Stimulated activated memory B cell treated with anti-CD40 and anti-IgM and Interleukin-4, amounts not matched to agents 10 μg/mL and 1 μg/mL and 100 μg/mL, for 72 hours (primary cell): ENCODE data around the gene IRF2.

Experiments used
- ATAC-seq: fragments of 150-1000 bp; cut with Tn5 transposase; 2 replicates; pipeline ENCODE4 v1.10.0; 2021
- H3K27ac Mint-ChIP-seq: one replicate; pipeline ENCODE4 v1.8.0; 2022; ENCODE audit warnings: mild to moderate bottlenecking, mixed read lengths
- H3K27me3 Mint-ChIP-seq: one replicate; pipeline ENCODE4 v1.8.0; 2022; ENCODE audit warnings: mixed read lengths
- H3K36me3 Mint-ChIP-seq: one replicate; pipeline ENCODE4 v1.8.0; 2022; ENCODE audit warnings: mixed read lengths
- H3K4me1 Mint-ChIP-seq: one replicate; pipeline ENCODE4 v1.8.0; 2022; ENCODE audit warnings: mixed read lengths
- H3K4me3 Mint-ChIP-seq: one replicate; pipeline ENCODE4 v1.8.0; 2022; ENCODE audit warnings: mild to moderate bottlenecking, moderate library complexity, mixed read lengths
- H3K9me3 Mint-ChIP-seq: one replicate; pipeline ENCODE4 v1.8.0; 2022; ENCODE audit warnings: mixed read lengths

IRF2 gene

DNA sequence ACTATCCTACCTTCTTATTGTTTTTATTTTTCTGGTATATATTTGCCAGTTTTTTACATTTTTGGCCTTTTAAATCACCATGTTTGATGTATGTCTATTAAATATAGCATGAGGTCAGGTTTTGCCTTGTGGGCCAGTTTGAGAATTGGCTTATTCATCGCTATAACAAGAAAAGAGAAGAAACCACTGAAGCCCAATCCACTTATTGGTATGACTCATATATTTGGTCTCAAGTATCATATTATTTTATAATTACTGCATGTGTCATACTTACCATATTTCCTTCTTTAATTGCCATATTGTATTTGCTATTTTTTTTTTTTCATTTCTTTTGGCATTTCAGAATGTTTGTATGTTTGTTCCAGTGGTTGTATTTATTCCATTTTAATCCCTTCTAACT lies 99.3 kb downstream of the IRF2 start:
- Mint-ChIP-seq H3K9me3 (peaks cover 6% of the 10 kb centered on the region), H3K36me3 (peaks cover 34% of the 10 kb centered on the region), H3K27me3 (no peaks in the 10 kb centered on the region), H3K27ac (no peak overlapping the region), H3K4me1 (peaks cover 26% of the 10 kb centered on the region), H3K4me3 (no peak overlapping the region)
- ATAC-seq: no peak

DNA sequence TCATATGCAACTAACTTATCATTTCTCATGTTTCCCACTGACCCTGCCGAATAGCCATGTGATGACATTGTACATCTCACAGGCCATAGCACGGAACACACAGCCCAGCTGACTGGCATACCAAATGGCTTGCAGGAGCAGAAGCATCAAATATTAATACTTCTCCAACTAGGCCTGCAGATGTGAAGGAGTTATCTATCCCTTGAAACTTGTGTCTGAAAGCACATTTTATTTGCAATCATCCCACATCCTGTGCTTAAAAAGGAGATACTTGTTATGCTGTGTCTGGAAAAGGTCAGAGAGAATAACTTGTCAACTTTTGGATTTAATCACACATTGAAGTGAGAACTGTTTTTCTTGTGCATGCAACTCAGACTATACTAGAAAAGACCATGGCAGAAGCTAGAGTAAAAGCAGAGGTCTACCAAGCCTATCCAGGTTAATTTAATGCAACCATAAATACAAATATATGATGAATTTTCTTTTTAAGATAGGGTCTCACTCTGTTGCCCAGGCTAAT lies 100.4 kb downstream of the IRF2 start:
- Mint-ChIP-seq H3K4me1 (peaks cover 30% of the 10 kb centered on the region), H3K9me3 (peaks cover 6% of the 10 kb centered on the region), H3K27ac (no peak overlapping the region), H3K27me3 (no peaks in the 10 kb centered on the region), H3K4me3 (no peak overlapping the region), H3K36me3 (peaks cover 37% of the 10 kb centered on the region)
- ATAC-seq: no peak

DNA sequence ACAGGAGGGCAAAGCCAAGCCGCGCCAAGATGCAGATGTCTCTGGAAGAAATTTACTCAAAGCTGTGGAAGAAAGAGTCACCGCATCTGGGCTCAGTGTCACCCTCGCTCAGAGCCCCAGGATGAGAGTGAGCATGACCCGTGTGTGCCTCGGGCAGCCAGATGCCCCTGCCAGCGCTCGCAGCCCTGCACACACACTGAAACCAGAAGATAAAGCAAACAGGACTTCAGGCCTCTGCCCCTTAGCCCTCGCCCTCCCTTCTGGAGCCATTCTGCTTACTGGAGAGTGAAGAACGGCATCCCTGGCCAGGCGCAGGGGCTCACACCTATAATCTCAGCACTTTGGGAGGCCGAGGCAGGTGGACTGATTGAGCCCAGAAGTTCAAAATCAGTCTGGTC lies 103.0 kb downstream of the IRF2 start:
- Mint-ChIP-seq H3K9me3 (peaks cover 6% of the 10 kb centered on the region), H3K27me3 (no peaks in the 10 kb centered on the region), H3K27ac (no peak overlapping the region), H3K4me1 (peaks cover 35% of the 10 kb centered on the region), H3K36me3 (peaks cover 28% of the 10 kb centered on the region), H3K4me3 (no peak overlapping the region)
- no peak for ATAC-seq

DNA sequence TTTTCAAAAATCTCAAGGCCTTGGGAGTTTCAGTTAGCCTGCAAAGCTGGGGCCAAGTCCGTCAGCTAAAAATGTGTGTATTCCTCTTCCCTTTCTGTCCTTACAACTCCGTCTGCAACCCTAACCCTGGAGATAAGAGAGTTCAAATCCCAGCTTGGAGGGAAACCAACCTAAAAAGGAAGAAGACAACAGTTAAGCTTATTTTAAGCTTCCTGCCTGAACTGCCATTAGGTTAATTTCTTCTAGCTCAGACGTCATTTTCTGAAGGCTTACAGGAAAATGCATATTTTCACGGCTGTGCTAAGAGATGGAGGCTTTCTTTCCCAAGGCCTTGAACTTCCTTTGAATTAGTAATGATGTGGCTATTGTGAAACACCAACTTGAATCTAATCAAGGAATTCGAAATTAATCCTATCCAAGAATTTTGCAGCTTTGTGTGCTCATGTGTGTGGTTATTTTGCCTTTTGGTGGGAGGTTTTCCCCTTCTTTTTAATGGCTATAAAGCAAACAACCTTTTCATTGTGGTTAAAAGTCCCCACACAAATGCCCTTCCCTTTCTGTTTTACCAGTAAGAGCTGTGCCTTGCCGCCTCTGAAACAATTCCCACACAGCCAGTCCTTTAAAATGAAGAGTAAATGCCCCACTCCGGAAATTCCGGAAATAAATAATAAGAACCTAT lies 103.5 kb downstream of the IRF2 start:
- peaks cover 30% of the 10 kb centered on the region for H3K4me1 Mint-ChIP-seq
- H3K4me3 Mint-ChIP-seq: no peak overlapping the region
- H3K27me3 Mint-ChIP-seq: no peaks in the 10 kb centered on the region
- ATAC-seq: no peak
- H3K27ac Mint-ChIP-seq: no peak overlapping the region
- H3K36me3 Mint-ChIP-seq: peaks cover 22% of the 10 kb centered on the region
- H3K9me3 Mint-ChIP-seq: peaks cover 6% of the 10 kb centered on the region

DNA sequence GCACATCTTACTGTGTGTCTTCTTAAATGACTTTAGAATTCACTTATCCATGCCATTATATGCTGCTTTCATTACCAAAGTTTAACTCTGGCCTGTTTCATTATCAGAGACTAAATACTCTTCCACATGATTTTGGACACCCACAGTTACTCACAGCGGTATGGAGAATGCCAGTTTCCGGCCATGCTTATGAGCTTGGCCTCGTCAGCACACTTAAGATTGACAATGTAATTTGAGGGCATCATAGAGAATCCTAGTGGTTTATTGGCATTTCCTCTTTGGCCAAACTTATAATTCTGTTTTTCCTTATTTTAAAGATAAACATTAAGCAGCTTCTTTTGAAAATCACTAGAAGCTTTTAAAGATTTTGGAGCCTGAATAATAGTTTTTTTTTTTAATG lies 104.5 kb downstream of the IRF2 start:
- Mint-ChIP-seq H3K36me3 (peaks cover 12% of the 10 kb centered on the region), H3K9me3 (peaks cover 3% of the 10 kb centered on the region), H3K27me3 (no peaks in the 10 kb centered on the region), H3K27ac (peak overlapping the region; percentile 36), H3K4me3 (no peak overlapping the region), H3K4me1 (peaks cover 21% of the 10 kb centered on the region)
- ATAC-seq: no peak

DNA sequence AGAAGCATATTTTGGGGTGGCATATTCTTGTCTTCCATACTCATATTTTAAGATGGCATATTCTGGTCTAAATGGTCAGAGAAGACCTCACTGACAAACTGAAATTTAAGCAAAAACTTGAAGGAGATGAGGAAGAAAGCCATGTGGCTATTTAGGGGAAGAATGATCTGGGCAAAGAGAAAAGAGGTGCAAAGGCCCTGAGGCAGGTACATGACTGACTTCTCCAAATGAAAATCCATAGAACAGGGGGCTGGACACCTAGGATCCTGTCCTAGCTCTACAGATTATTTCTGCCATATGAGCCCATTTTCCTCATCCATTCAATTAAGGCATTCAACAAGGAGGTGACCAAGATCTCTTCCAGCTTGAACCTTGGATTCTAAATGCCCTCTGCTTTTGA lies 105.6 kb downstream of the IRF2 start:
- Mint-ChIP-seq H3K4me3 (no peak overlapping the region), H3K9me3 (no peaks in the 10 kb centered on the region), H3K4me1 (peaks cover 17% of the 10 kb centered on the region), H3K27ac (peak overlapping the region; percentile 36), H3K27me3 (no peaks in the 10 kb centered on the region), H3K36me3 (peaks cover 9% of the 10 kb centered on the region)
- ATAC-seq: no peak

DNA sequence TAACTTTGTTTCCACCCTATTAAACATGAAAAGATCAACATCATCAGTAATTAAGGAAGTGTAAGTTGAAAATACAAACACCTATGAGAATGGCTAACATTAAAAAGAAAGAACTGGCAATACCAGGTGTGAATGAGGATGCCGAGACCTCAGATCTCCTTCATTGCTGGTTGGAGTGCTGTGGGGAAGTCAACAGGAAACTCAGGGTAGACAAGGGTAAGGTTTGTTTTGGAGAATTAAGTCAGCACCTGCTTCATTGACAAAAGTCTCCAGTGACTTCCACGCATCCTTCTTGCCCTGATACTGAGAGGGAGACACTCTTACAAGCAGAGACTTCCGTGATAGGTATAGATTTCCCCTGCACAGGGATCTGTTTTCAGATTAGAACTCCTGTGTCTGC lies 106.1 kb downstream of the IRF2 start:
- H3K4me1 Mint-ChIP-seq: peaks cover 17% of the 10 kb centered on the region
- ATAC-seq: no peak
- H3K27ac Mint-ChIP-seq: no peak overlapping the region
- H3K27me3 Mint-ChIP-seq: no peaks in the 10 kb centered on the region
- H3K4me3 Mint-ChIP-seq: no peak overlapping the region
- H3K9me3 Mint-ChIP-seq: no peaks in the 10 kb centered on the region
- H3K36me3 Mint-ChIP-seq: peaks cover 9% of the 10 kb centered on the region

DNA sequence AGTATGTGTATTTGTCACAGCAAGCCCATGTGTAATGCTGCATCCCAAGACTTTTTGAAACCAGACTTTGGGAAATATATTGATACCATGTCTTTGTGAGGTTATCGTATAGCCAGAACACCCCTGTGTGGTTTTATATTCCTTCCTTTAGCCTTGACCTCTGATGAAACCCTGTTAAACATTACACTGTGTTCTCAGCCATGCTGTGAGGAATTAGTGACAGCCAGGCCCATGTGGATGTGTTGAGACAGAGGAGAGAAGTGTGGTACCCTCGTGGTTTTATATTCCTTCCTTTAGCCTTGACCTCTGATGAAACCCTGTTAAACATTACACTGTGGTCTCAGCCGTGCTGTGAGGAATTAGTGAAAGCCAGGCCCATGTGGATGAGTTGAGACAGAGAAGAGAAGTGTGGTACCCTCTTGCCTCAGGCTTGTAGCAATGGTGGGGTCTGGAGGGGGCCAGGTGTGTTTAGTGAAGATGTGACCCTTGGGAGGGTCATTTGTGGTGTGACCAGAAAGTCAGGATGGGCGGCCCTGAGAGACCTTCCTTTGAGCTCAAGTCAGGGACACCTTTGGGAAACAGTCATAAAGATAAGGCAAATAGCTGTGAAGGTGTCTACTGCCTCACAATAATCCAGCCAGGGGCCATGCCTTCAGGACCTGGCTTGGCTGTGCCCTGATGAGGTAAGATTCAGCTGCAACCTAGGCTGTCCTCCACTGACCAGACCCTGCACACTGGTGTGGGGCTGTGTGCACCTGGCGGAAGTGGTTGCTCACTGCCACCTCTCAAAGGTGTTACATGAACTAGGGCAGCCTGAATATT lies 110.0 kb downstream of the IRF2 start:
- H3K27ac Mint-ChIP-seq: no peak overlapping the region
- ATAC-seq: no peak

DNA sequence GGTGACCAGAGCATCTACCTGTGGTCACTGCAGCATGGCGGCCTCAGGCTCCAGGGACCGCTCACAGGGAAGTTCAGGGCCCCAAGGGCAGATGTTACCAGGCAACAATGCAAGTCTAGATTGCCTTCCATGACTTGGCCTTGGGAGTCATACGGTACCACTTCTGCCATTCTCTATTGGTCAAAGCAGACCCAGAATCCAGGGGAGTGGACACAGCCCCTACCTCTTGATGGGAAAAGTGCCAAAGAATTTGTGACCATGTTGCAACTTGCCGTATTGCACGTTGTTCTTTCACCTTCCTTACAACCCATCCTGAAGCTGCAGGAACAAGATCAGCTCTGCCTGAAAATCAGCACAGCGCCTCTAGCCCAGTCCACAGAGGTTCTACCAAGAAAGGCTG lies 111.1 kb downstream of the IRF2 start:
- Mint-ChIP-seq H3K4me1 (peaks cover 21% of the 10 kb centered on the region), H3K36me3 (no peaks in the 10 kb centered on the region), H3K9me3 (no peaks in the 10 kb centered on the region), H3K27ac (no peak overlapping the region), H3K27me3 (no peaks in the 10 kb centered on the region), H3K4me3 (no peak overlapping the region)
- ATAC-seq: no peak

More for the DNA sequence above, 110.0 kb downstream of the IRF2 start:
- no peak overlapping the region for H3K4me3 Mint-ChIP-seq
- peaks cover 27% of the 10 kb centered on the region for H3K4me1 Mint-ChIP-seq
- peaks cover 9% of the 10 kb centered on the region for H3K36me3 Mint-ChIP-seq
- no peaks in the 10 kb centered on the region for H3K27me3 Mint-ChIP-seq
- no peaks in the 10 kb centered on the region for H3K9me3 Mint-ChIP-seq

DNA sequence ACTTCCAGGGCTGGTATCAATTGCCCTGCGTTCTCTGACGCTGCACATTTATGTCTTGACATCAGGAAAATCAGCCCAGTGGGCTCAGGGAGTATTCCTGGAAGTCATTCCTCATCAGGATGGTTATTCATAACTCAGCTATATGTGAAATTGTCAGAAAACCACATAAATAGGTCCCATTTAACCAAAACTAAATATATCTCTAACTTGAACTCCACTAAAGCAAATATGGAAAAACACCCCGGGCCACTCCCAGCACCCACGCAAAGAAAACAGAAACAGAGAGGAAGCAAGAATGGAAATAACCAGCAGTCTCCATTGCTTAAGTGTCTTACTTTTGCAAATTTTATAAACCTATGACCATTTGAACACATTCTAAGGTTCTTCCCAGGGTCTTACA lies 112.0 kb downstream of the IRF2 start:
- no peak overlapping the region for H3K27ac Mint-ChIP-seq
- peaks cover 3% of the 10 kb centered on the region for H3K9me3 Mint-ChIP-seq
- no peak for ATAC-seq
- H3K36me3 Mint-ChIP-seq: peaks cover 6% of the 10 kb centered on the region
- no peaks in the 10 kb centered on the region for H3K27me3 Mint-ChIP-seq
- H3K4me3 Mint-ChIP-seq: no peak overlapping the region
- peaks cover 18% of the 10 kb centered on the region for H3K4me1 Mint-ChIP-seq

DNA sequence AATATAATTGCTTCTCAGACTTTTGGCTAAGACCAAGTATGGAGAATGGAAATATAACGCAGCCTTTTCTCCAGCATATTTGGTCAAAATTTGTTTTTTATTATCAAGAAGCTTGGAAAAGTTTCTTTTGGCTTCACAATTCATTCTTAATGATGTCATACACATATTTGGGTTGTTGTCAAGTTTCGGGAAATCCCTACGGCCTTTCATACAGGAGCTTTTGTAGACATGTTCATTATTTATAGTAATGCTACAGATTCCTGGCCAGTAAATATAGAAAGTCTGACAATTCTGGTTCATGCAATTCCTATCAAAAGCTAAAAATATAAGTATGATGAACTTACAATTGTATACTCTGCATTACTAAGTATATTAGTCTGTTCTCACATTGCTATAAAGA lies 112.9 kb downstream of the IRF2 start:
- Mint-ChIP-seq H3K4me1 (peaks cover 14% of the 10 kb centered on the region), H3K4me3 (no peak overlapping the region), H3K9me3 (peaks cover 3% of the 10 kb centered on the region), H3K27ac (no peak overlapping the region), H3K36me3 (peaks cover 6% of the 10 kb centered on the region), H3K27me3 (no peaks in the 10 kb centered on the region)
- no peak for ATAC-seq

DNA sequence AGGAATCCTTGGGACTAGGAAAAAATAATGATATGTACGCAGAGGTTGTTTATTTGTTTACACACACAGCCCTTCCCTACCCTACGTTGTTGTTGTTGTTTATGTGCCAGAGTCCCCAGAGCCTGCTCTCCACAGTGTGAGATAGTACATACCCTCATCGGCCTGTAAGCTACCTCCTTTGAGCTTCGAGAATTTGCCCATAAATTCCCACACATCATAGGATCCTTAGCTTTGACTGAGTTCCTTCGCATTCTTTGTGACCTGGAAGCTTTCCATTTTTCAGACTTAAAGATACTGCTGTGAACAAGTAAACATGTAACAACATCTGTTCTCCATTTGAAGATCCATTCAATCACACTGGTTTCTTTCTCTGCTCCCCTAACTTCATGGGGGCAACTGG lies 114.5 kb downstream of the IRF2 start:
- H3K36me3 Mint-ChIP-seq: peaks cover 6% of the 10 kb centered on the region
- H3K27me3 Mint-ChIP-seq: no peaks in the 10 kb centered on the region
- H3K4me3 Mint-ChIP-seq: no peak overlapping the region

DNA sequence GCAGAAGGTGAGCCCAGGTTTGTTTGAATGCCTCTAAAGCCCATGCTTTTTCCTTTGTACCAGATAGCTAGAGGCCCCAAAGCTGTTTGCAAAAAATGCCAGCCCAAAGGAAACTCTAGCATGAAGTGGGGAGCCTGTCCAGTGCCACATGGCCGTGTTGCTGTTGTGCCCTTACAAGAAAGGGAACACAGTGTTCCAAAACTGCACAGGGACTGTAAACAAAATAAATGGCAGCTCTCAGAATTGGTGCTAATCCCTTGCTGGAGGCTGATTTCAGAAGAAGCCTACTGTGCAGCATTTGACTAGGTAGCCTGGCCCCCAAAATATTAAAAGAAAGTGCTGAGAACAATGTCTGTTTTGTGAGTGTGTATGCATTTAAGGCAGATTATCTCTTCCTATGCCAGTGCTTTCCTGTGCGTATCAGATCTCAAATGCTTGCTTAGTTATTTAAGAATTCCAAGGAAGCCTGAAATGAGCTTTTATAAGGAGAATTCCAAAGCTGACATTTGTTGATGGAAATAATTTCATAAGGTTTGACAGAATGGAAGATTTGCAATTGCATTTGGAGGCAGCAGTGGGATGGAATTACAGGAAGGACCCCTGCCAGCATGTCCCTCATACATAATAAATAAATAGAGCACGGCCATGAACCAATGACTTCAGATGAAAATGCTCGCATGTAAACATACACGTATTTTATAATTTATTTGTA lies 115.7 kb downstream of the IRF2 start:
- no peaks in the 10 kb centered on the region for H3K27me3 Mint-ChIP-seq
- H3K27ac Mint-ChIP-seq: no peak overlapping the region
- no peak for ATAC-seq
- peaks cover 3% of the 10 kb centered on the region for H3K9me3 Mint-ChIP-seq
- H3K36me3 Mint-ChIP-seq: peaks cover 6% of the 10 kb centered on the region
- no peak overlapping the region for H3K4me3 Mint-ChIP-seq
- H3K4me1 Mint-ChIP-seq: peaks cover 31% of the 10 kb centered on the region

More for the DNA sequence above, 114.5 kb downstream of the IRF2 start:
- Mint-ChIP-seq H3K4me1 (peaks cover 19% of the 10 kb centered on the region), H3K27ac (no peak overlapping the region), H3K9me3 (peaks cover 3% of the 10 kb centered on the region)
- no peak for ATAC-seq

DNA sequence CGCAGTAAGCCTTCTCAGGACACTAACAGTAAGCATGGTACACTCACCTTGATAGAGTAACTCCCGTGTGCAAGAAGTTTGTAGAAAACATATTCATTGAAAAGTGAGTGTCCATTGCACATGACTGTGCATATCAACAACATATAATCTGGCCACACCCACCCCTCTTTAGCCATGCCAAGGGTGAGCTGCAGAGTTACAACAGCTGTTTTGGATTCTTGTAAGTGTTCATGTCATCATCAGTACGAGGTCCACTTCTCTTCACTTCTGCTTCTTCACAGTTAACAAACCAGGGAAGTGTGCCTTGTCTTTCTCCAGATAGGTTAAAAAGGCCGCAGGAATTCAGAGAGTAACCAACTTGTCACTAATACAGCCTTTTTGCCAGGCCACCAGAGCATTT lies 116.6 kb downstream of the IRF2 start:
- Mint-ChIP-seq H3K9me3 (peaks cover 3% of the 10 kb centered on the region), H3K36me3 (peaks cover 6% of the 10 kb centered on the region), H3K27me3 (no peaks in the 10 kb centered on the region), H3K27ac (no peak overlapping the region), H3K4me3 (no peak overlapping the region), H3K4me1 (peaks cover 41% of the 10 kb centered on the region)
- no peak for ATAC-seq

DNA sequence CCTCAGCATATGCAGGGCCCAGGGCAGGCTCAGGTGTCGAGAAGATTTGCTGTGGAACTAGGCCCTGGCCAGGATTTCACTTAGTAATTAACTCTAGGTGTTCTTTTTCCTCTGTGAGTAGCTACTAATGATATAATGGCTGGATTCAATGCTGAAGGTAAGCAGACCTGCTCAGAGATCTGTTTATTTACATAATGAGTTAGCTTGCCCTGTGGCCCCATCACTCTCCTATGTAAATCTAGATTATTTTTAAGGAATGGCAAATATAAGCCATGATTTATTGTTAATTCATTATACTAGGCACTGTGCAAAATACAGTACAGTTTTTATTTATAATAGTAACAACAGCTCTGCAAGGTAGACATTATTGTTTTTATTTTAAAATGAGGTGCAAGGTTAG lies 117.2 kb downstream of the IRF2 start:
- H3K4me3 Mint-ChIP-seq: no peak overlapping the region
- H3K36me3 Mint-ChIP-seq: peaks cover 6% of the 10 kb centered on the region
- H3K9me3 Mint-ChIP-seq: peaks cover 3% of the 10 kb centered on the region
- no peak overlapping the region for H3K27ac Mint-ChIP-seq
- H3K4me1 Mint-ChIP-seq: peaks cover 36% of the 10 kb centered on the region
- ATAC-seq: no peak
- no peaks in the 10 kb centered on the region for H3K27me3 Mint-ChIP-seq
